Measurements from ENCODE around the gene BRD1. TPM values are rescaled to one million over a fixed set of nuclear protein-coding genes. Genes with fewer than 3 reads are reported as not detected.

BRD1 gene
- total RNA-seq, 4 donors from 2014 or later, result 44.6 to 74.9 (median 60.4) TPM

DNA sequence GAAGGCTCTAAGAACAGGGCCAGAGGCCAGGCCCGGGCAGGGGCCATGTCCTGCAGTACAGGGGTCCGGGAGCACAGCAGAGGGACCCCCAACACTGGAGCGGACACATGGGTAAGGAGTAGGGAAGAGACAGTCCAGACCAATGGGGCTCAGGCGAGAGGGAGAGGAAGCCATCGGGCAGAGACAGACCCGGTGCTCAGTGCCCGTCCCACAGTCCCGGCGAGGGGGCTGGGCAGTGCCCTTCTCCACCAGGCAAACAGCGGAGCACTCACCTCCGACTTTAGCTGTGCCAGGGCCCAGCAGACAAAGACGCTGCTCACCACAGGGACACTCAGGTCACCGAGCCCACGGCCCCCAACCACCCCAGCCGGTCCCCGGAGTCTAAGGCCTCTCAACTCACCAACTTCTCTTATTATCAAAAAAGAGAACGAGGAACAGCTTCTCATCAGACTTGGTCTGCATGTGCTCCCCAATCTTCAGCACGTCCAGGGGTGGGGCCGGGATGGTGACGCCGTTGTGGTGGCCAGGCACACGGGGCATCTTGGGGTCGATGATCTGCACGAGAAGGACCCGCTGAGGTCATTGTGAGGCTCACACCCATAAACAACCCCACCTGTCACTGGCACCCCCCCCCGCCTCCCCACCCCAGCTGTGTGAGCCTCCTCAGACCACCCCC is 52.3 kb downstream of the BRD1 start:
- TF ChIP-seq EP300 (IDR thresholded peaks at IDR 0.05), result no peak
- TF ChIP-seq, protein P1, sequence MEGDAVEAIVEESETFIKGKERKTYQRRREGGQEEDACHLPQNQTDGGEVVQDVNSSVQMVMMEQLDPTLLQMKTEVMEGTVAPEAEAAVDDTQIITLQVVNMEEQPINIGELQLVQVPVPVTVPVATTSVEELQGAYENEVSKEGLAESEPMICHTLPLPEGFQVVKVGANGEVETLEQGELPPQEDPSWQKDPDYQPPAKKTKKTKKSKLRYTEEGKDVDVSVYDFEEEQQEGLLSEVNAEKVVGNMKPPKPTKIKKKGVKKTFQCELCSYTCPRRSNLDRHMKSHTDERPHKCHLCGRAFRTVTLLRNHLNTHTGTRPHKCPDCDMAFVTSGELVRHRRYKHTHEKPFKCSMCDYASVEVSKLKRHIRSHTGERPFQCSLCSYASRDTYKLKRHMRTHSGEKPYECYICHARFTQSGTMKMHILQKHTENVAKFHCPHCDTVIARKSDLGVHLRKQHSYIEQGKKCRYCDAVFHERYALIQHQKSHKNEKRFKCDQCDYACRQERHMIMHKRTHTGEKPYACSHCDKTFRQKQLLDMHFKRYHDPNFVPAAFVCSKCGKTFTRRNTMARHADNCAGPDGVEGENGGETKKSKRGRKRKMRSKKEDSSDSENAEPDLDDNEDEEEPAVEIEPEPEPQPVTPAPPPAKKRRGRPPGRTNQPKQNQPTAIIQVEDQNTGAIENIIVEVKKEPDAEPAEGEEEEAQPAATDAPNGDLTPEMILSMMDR (IDR thresholded peaks at IDR 0.05), result no peak
- TF ChIP-seq POLR2A (IDR thresholded peaks at IDR 0.05), result no peak
- peaks cover 10 to 89% (median 38%) of the 10 kb centered on the region in 3 donors for H3K36me3 ChIP-seq
- H3K27ac ChIP-seq, result no peak overlapping the region
- H3K4me3 ChIP-seq, result no peak overlapping the region
- no peaks in the 10 kb centered on the region for H3K27me3 ChIP-seq
- H3K9me3 ChIP-seq, result no peaks in the 10 kb centered on the region
- no peak for DNase-seq (ENCODE audit: low spot score in 2 of 2)
- WGBS, 2 donors, result 87 to 95% methylated on average over 25 of the region's 26 CpGs
- H3K4me1 ChIP-seq, result peaks cover 0 to 9% (median 2%) of the 10 kb centered on the region in 4 donors

DNA sequence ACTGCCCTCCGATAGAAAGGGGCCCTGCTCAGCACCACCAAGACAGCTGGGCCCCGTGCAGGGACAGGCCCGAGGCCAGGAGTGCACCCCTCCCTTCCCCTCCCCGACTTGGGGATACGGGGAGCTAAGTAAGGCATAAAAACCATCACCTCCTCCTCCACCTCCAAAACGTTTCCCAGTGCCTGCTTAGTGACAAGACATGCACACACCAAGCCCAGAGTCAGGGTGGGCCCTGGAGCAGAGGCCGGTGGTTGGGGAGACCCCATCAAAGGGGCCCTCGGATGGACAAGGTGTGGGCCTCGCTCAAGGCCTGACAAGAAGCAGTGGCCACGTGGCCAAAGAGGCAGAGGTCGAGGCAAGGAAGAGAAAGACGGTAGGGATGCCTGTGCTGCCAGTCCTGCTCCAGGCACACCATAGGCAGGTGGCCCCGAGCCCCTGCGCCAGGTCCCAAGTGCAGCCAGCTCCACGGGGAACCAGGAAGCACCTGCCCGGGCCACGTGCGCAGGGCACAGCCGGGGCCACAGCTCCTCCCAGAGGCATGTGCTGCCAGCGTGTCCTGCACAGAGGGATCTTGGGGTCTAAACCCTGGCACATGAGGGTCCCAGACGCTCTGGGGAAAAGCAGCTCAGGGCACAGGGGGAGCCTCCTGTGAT is 53.0 kb downstream of the BRD1 start:
- H3K27me3 ChIP-seq, result no peaks in the 10 kb centered on the region
- H3K4me3 ChIP-seq, result no peak overlapping the region
- no peak for DNase-seq (ENCODE audit: low spot score in 2 of 2)
- 83% methylated on average over 10 to 21 of the region's 21 CpGs for WGBS, 2 donors
- H3K9me3 ChIP-seq, result no peaks in the 10 kb centered on the region
- peaks cover 10 to 83% (median 38%) of the 10 kb centered on the region in 3 donors for H3K36me3 ChIP-seq
- H3K27ac ChIP-seq, result no peak overlapping the region
- TF ChIP-seq, protein P1 (IDR thresholded peaks at IDR 0.05), result no peak
- TF ChIP-seq POLR2A (IDR thresholded peaks at IDR 0.05) (no peak), EP300 (IDR thresholded peaks at IDR 0.05) (no peak)
- peaks cover 0 to 2% (median 0%) of the 10 kb centered on the region in 4 donors for H3K4me1 ChIP-seq

DNA sequence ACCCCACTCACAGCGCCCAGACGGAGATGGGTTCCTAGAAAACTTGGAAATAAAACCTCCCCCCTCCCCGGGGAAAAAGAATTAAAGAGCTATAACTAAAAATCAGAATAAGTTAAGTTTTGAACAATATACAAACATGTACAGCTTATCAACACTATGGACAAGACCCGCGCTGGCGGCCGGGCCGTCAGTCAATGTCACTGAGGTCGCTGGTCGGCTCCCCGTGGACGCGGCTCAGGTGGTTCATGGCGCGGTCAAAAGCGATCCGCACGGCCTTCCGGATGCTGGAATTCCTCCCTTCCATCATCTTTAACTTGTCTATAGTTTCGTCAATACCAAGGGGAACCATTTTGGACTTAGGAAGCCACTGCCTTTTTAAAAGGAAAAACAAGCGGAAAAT is 53.6 kb downstream of the BRD1 start:
- Histone ChIP-seq H3K4me3 (no peak overlapping the region), H3K27ac (no peak overlapping the region), H3K27me3 (no peaks in the 10 kb centered on the region), H3K9me3 (no peaks in the 10 kb centered on the region), H3K36me3 (peaks cover 10 to 77% (median 35%) of the 10 kb centered on the region in 3 donors), H3K4me1 (peaks cover 0 to 6% (median 3%) of the 10 kb centered on the region in 4 donors)
- no peak for DNase-seq (ENCODE audit: low spot score in 2 of 2)
- 93% methylated on average over 21 of the region's 21 CpGs for WGBS, 2 donors
- no peak for TF ChIP-seq EP300 (IDR thresholded peaks at IDR 0.05)
- no peak for TF ChIP-seq POLR2A (IDR thresholded peaks at IDR 0.05)
- TF ChIP-seq, protein P1 (IDR thresholded peaks at IDR 0.05), result no peak

DNA sequence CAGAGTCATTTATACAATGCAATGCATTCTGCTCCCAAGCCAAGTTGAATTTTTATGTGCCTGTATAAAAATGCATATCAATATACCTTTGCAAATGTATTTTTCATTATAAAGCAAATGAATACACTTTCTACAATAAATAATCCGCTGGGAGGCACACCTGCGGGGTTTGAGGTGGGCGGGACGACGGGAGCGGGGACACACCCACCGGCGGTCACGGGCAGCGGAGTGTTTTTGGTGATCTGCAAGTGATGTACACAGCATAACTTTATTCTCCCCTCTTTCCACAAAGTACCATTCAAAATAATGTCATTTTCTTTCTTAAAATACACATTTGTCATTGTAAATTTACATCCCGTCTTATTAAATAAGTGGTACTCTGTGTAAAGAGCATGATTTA is 54.1 kb downstream of the BRD1 start:
- H3K36me3 ChIP-seq, result peaks cover 10 to 74% (median 33%) of the 10 kb centered on the region in 3 donors
- H3K27me3 ChIP-seq, result no peaks in the 10 kb centered on the region
- no peak overlapping the region for H3K27ac ChIP-seq
- peaks cover 0 to 11% (median 7%) of the 10 kb centered on the region in 4 donors for H3K4me1 ChIP-seq
- no peak overlapping the region for H3K4me3 ChIP-seq
- 92 to 93% methylated on average over 11 of the region's 11 CpGs for WGBS, 2 donors
- H3K9me3 ChIP-seq, result no peaks in the 10 kb centered on the region
- no peak for DNase-seq (ENCODE audit: low spot score in 2 of 2)
- no peak for TF ChIP-seq EP300 (IDR thresholded peaks at IDR 0.05)
- TF ChIP-seq, protein P1 (IDR thresholded peaks at IDR 0.05), result no peak
- no peak for TF ChIP-seq POLR2A (IDR thresholded peaks at IDR 0.05)

DNA sequence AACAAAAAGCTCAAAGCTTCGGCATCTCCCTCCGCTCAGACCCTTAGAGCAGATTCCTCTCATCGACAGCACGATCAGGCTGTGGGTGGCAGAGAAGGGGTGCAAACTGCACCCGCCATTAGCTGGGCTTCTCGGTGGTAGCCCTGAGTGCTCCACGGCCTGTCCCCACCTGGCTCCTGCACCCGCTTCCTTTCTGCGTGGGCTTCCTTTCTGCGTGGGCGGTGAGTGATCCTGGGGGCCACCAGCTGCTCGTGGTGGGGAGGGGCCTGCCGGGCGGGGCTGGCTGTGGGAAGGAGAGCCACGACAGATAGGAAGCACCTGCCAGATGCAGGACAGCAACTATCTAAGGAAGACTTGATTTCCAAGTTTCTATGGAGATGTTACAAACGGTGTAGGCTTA is 55.0 kb downstream of the BRD1 start:
- no peak for DNase-seq (ENCODE audit: low spot score in 2 of 2)
- H3K9me3 ChIP-seq, result peaks cover 0 to under 1% (median 0%) of the 10 kb centered on the region in 4 donors
- TF ChIP-seq POLR2A (IDR thresholded peaks at IDR 0.05) (no peak), EP300 (IDR thresholded peaks at IDR 0.05) (no peak)
- TF ChIP-seq, protein P1 (IDR thresholded peaks at IDR 0.05), result no peak
- no peak overlapping the region for H3K27ac ChIP-seq
- no peaks in the 10 kb centered on the region for H3K27me3 ChIP-seq
- WGBS, 2 donors, result 65 to 75% methylated on average over 16 of the region's 16 CpGs
- H3K4me1 ChIP-seq, result peaks cover 0 to 17% (median 9%) of the 10 kb centered on the region in 4 donors
- no peak overlapping the region for H3K4me3 ChIP-seq
- peaks cover 10 to 65% (median 31%) of the 10 kb centered on the region in 3 donors for H3K36me3 ChIP-seq
